Left lung (tissue), 10 donors: Measurements from ENCODE around the gene HIVEP3. TPM values are rescaled to one million over a fixed set of nuclear protein-coding genes. Genes with fewer than 3 reads are reported as not detected.
A peak's percentile ranks its signal among the peaks of the same experiment; 100 is the strongest.

ENCODE experiments used
- ATAC-seq: fragments of 200-7000 bp; cut with Tn5 transposase; one replicate; pipeline ENCODE4 v1.9.1; 2020; ENCODE audit warnings: moderate library complexity
- DNase-seq, 4 donors: peaks; one replicate each; pipeline ENCODE4 v3.0.0-alpha.2; 2013 to 2020
- H3K27ac ChIP-seq, 2 donors: fragments of 200-600 bp; sonication (generic) in 1 of 2; one replicate each; pipeline versions ENCODE4 v1.5.0 to v1.8.0; 2020 to 2021
- H3K27me3 ChIP-seq, 2 donors: fragments of 200-600 bp; sonication (generic) in 1 of 2; one replicate each; pipeline versions ENCODE4 v1.5.0 to v1.8.0; 2020 to 2021
- H3K36me3 ChIP-seq, 2 donors: fragments of 200-600 bp; sonication (generic) in 1 of 2; one replicate each; pipeline versions ENCODE4 v1.5.0 to v1.8.0; 2020 to 2021
- H3K4me1 ChIP-seq, 2 donors: fragments of 200-600 bp; one replicate each; pipeline ENCODE4 v1.8.0; 2021
- H3K4me3 ChIP-seq, 2 donors: fragments of 200-600 bp; sonication (generic) in 1 of 2; one replicate each; pipeline versions ENCODE4 v1.5.0 to v1.8.0; 2020 to 2021; ENCODE audit warnings: mild to moderate bottlenecking in 1 of 2
- H3K9me3 ChIP-seq, 2 donors: fragments of 200-600 bp; sonication (generic) in 1 of 2; one replicate each; pipeline versions ENCODE4 v1.5.0 to v1.8.0; 2020 to 2021
- intact Hi-C, 2 donors: fragments of 100-400 bp; cut with DNase I; formaldehyde crosslinking; loops; one replicate each; pipeline versions ENCODE4 v1.11.2 to v1.14.2; 2022
- polyA plus RNA-seq, 6 donors: library from polyadenylated mRNA; unstranded; fragments of 120-200 nt; gene quantifications; one replicate each; pipeline ENCODE4 v1.2.1, GENCODE V29; 2013; ENCODE audit not compliant: insufficient read length in 6 of 6
- total RNA-seq, 2 donors: library from RNA; stranded (reverse); fragmentation: NEBNext Ultra II Directional; extraction: Animal tissue kit (Norgen Biotek cat#: 25700); gene quantifications; one replicate each; pipeline ENCODE4 v1.2.1, GENCODE V29; 2021
- TF ChIP-seq, protein P1 (sequence below), 2 donors: fragments of 200-600 bp; sonication (generic) in 1 of 2; IDR thresholded peaks; one replicate each; pipeline versions ENCODE4 v1.5.0 to v1.8.0; 2021; ENCODE audit warnings: antibody characterized with exemption in 2 of 2
- donor health status: DM: no; HTN: yes; CAD: no.
- donor health status: DM: no; HTN: no; CAD: no.

The HIVEP3 gene
- total and polyA plus RNA-seq, 8 donors: 6.0 to 15.6 (median 7.4) TPM

DNA sequence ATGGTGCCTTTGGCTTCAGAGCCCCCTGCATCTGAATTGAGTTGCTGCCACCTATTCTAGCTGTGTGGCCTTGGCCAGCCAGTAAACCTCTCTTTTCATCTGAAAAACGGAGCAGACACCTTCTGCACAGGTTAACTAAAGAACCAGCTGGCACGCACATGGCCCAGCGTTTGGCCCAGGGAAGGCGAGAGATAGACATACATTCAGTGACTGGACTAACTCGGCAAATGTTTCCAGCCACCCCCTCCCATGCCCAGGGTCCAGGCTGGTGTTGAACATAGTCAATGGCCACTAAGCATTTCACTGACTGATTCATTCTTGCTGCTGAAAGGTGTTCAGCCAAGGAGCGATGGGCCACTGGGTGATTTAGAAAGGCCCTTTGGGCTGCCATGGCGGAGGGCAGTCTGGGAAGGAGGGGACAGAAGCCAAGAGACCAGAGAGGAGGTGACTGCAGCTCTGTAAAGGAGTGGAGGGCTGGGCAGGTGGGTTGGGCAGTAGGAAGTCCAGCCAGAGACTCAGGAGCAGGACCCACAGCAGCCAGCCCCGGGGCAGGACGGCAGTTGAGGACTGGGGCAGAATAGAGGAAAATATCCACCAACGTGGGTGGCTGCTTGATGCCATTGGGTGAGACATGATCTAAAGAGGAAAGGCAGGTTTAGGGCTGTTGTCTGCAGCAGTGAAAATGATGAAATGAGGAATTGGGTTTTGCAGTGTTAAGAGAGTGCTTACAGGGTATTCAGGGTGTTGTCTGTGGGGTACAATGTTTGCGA, 184.3 kb downstream of the HIVEP3 start:
- H3K9me3 ChIP-seq: no peaks in the 10 kb centered on the region
- H3K36me3 ChIP-seq: no peaks in the 10 kb centered on the region
- no peak overlapping the region for H3K4me3 ChIP-seq
- intact Hi-C loops: no loop called here
- ATAC-seq (no peak), DNase-seq (no peak)
- no peaks in the 10 kb centered on the region for H3K27me3 ChIP-seq
- peaks cover 22 to 68% of the 10 kb centered on the region in 2 donors for H3K4me1 ChIP-seq
- no peak overlapping the region for H3K27ac ChIP-seq
- TF ChIP-seq, protein P1, sequence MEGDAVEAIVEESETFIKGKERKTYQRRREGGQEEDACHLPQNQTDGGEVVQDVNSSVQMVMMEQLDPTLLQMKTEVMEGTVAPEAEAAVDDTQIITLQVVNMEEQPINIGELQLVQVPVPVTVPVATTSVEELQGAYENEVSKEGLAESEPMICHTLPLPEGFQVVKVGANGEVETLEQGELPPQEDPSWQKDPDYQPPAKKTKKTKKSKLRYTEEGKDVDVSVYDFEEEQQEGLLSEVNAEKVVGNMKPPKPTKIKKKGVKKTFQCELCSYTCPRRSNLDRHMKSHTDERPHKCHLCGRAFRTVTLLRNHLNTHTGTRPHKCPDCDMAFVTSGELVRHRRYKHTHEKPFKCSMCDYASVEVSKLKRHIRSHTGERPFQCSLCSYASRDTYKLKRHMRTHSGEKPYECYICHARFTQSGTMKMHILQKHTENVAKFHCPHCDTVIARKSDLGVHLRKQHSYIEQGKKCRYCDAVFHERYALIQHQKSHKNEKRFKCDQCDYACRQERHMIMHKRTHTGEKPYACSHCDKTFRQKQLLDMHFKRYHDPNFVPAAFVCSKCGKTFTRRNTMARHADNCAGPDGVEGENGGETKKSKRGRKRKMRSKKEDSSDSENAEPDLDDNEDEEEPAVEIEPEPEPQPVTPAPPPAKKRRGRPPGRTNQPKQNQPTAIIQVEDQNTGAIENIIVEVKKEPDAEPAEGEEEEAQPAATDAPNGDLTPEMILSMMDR (IDR thresholded peaks at IDR 0.05): no peak

DNA sequence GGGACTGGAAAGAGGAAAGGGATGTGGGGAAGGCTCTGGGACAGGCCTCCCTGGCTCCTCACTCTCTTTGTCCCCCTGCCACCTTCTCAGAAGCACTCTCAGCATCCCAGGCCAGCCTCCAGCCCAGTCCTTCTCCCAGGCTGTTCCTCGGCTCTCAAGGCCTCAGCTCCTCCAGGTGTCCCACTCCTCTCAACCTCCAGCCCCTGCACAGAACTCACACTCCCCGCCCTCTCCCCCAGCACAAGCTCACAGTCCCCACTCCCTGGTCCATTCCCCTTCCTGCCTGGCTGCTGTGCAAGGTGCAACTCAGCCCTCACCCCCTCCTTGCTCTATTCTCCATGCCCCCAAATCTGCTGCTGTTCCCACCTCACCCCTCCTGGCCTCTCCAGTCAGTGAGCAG, 185.0 kb downstream of the HIVEP3 start:
- intact Hi-C loops: no loop called here
- Histone ChIP-seq H3K36me3 (no peaks in the 10 kb centered on the region), H3K4me3 (no peak overlapping the region), H3K4me1 (peaks cover 20 to 68% of the 10 kb centered on the region in 2 donors), H3K27me3 (no peaks in the 10 kb centered on the region), H3K9me3 (no peaks in the 10 kb centered on the region), H3K27ac (no peak overlapping the region)
- TF ChIP-seq, protein P1 (IDR thresholded peaks at IDR 0.05): no peak
- ATAC-seq (no peak), DNase-seq (no peak)

DNA sequence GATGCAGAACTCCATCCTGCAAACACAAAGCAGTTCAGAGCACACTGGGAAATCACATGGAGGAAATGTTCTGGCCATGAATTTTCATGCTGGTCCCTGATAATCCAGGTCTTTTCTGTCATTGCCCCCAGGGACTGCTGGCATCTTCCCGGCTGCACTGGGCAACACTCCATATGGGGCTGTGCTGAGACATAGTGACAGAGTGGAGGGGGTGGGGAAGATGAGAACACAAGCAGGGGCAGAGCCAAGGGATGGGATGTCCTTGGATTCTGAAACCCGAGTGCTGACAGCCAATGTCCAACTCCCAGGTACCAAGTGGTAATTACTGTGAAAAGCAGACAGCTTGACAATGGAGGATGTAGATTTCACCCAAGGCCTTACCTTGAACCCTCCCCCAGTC, 185.7 kb downstream of the HIVEP3 start:
- TF ChIP-seq, protein P1 (IDR thresholded peaks at IDR 0.05): no peak
- intact Hi-C loops: no loop called here
- H3K4me1 ChIP-seq: peaks cover 24 to 68% of the 10 kb centered on the region in 2 donors
- H3K9me3 ChIP-seq: no peaks in the 10 kb centered on the region
- H3K27me3 ChIP-seq: no peaks in the 10 kb centered on the region
- DNase-seq (no peak), ATAC-seq (no peak)
- no peak overlapping the region for H3K4me3 ChIP-seq
- H3K36me3 ChIP-seq: no peaks in the 10 kb centered on the region
- no peak overlapping the region for H3K27ac ChIP-seq

DNA sequence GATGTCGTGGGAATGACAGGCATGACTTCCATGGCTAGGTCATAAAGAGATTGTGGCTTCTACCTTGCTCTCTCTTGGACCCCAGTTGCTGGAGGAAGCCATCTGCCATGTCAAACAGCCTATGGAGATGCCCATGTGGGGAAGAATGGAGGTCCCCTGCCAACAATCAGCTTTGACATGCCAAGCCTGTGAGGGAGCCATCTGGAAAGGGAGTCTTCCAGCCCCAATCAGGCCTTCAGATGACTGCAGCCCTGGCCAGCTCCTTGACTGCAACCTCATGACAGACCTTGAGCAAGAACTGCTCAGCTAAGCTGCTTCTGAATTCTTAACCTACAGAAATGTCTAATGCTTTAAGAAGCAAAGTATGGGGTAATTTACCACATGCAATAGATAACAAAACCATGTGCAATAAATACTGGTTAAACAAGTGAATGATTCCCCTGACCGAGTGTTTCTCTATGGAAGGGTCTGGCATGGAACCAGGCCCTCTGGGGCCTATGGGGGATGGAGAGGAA, 187.1 kb downstream of the HIVEP3 start:
- no peak for ATAC-seq
- H3K4me3 ChIP-seq: no peak overlapping the region
- H3K4me1 ChIP-seq: peaks cover 27 to 70% of the 10 kb centered on the region in 2 donors
- H3K27ac ChIP-seq: no peak overlapping the region
- H3K27me3 ChIP-seq: no peaks in the 10 kb centered on the region
- TF ChIP-seq, protein P1 (IDR thresholded peaks at IDR 0.05): no peak
- H3K9me3 ChIP-seq: no peaks in the 10 kb centered on the region
- intact Hi-C loops: no loop called here
- no peaks in the 10 kb centered on the region for H3K36me3 ChIP-seq
- peak in 1 of 4 donors; percentile 19 for DNase-seq

DNA sequence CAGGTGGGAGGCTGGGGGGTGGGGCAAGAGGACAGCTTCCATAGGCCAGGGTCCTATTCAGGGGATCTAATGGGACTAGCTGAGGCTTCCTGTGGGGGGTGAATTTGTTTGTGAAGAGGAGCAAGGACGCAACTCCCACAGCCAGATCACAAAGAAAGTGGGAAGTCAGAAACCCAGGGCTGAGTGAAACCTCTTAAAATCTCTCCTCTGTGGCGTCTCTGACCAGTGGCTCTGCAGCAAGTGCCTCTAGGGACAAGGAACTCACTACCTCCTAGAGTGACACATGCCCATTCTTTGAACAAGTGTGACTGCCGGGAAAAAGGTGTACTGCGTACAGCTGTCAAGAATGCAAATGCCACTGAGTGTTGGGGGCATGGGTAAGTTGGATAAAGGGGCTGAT, 187.9 kb downstream of the HIVEP3 start:
- Histone ChIP-seq H3K36me3 (no peaks in the 10 kb centered on the region), H3K27me3 (no peaks in the 10 kb centered on the region), H3K27ac (no peak overlapping the region), H3K4me1 (peaks cover 23 to 70% of the 10 kb centered on the region in 2 donors), H3K9me3 (no peaks in the 10 kb centered on the region), H3K4me3 (no peak overlapping the region)
- DNase-seq (no peak), ATAC-seq (no peak)
- TF ChIP-seq, protein P1 (IDR thresholded peaks at IDR 0.05): no peak
- intact Hi-C loops: no loop called here
